HepG2 (cell line): Measurements from ENCODE around the gene CRY1. TPM values are rescaled to one million over a fixed set of nuclear protein-coding genes. Genes with fewer than 3 reads are reported as not detected.

Experiments used
- AFF4 ChIP-seq: sonication (generic); formaldehyde crosslinking; IDR thresholded peaks from 2 replicates; pipeline ENCODE4 v1.4.0; 2020; ENCODE audit warnings: missing genetic modification reagents
- HOXA3 ChIP-seq: sonication (generic); formaldehyde crosslinking; IDR thresholded peaks from 2 replicates; pipeline ENCODE4 v1.5.0; 2020; ENCODE audit warnings: missing genetic modification reagents
- PHF21A ChIP-seq: sonication (generic); formaldehyde crosslinking; IDR thresholded peaks from 2 replicates; pipeline ENCODE4 v1.5.0; 2020; ENCODE audit warnings: mild to moderate bottlenecking, missing genetic modification reagents
- RBM22 ChIP-seq: fragments of 200-400 bp; formaldehyde crosslinking; optimal IDR thresholded peaks from 2 replicates; pipeline ENCODE3; 2017; ENCODE audit warnings: mild to moderate bottlenecking, low read length, moderate library complexity
- RELA ChIP-seq: sonication (generic); formaldehyde crosslinking; IDR thresholded peaks from 2 replicates; pipeline ENCODE4 v1.4.0; 2020; ENCODE audit warnings: missing genetic modification reagents
- REST ChIP-seq, 2 experiments: IDR thresholded peaks; 2 replicates each; pipeline ENCODE4 v1.6.1; 2011 to 2012; ENCODE audit warnings: low read length in 2 of 2, borderline replicate concordance in 1 of 2, low read depth in 1 of 2, mild to moderate bottlenecking in 1 of 2, moderate library complexity in 1 of 2
- SIX1 ChIP-seq: sonication (generic); formaldehyde crosslinking; IDR thresholded peaks from 2 replicates; pipeline ENCODE4 v1.4.0; 2020; ENCODE audit warnings: missing genetic modification reagents, borderline replicate concordance
- SOX13 ChIP-seq, 3 experiments: fragments of 450-650 bp in 1 of 3; sonication (generic) in 1 of 3; formaldehyde crosslinking in 1 of 3; IDR thresholded peaks in 2 of 3; conservative IDR thresholded peaks in 1 of 3; 2 replicates each; pipeline versions ENCODE4 v1.5.0 to v1.6.1; 2016 to 2020; ENCODE audit warnings: antibody characterized with exemption in 1 of 3, mild to moderate bottlenecking in 1 of 3, missing compliant biosample characterization in 1 of 3, missing genetic modification reagents in 1 of 3, moderate library complexity in 1 of 3
- TFAP4 ChIP-seq: sonication (generic); IDR thresholded peaks from 2 replicates; pipeline ENCODE4 v1.6.1; 2016; ENCODE audit warnings: low read depth, borderline replicate concordance
- ZNF224 ChIP-seq: sonication (generic); formaldehyde crosslinking; IDR thresholded peaks from 2 replicates; pipeline ENCODE4 v1.5.0; 2020; ENCODE audit warnings: mild to moderate bottlenecking, missing genetic modification reagents
- ZNF263 ChIP-seq: sonication (generic); formaldehyde crosslinking; IDR thresholded peaks from 2 replicates; pipeline ENCODE4 v1.4.0; 2020; ENCODE audit warnings: missing genetic modification reagents
- ZNF451 ChIP-seq: sonication (generic); formaldehyde crosslinking; IDR thresholded peaks from 2 replicates; pipeline ENCODE4 v1.5.0; 2020; ENCODE audit warnings: mild to moderate bottlenecking, missing genetic modification reagents
- ZNF605 ChIP-seq: sonication (generic); formaldehyde crosslinking; IDR thresholded peaks from 2 replicates; pipeline ENCODE4 v1.8.0; 2022; ENCODE audit warnings: mild to moderate bottlenecking, missing genetic modification reagents
- ZNF781 ChIP-seq: sonication (generic); formaldehyde crosslinking; IDR thresholded peaks from 2 replicates; pipeline ENCODE4 v1.5.1; 2020; ENCODE audit warnings: borderline replicate concordance, mild to moderate bottlenecking, missing genetic modification reagents; ENCODE audit errors: not compliant biosample characterization
- ZNF800 ChIP-seq: sonication (generic); formaldehyde crosslinking; IDR thresholded peaks from 2 replicates; pipeline ENCODE4 v1.4.0; 2020; ENCODE audit warnings: missing genetic modification reagents
- ZZZ3 ChIP-seq: sonication (generic); formaldehyde crosslinking; IDR thresholded peaks from 2 replicates; pipeline ENCODE4 v1.4.0; 2020; ENCODE audit warnings: missing genetic modification reagents, mild to moderate bottlenecking, borderline replicate concordance
- polyA plus RNA-seq, 8 experiments: library from polyadenylated mRNA; depleted of rRNA in 3 of 8; stranded (reverse) in 7 of 8; unstranded in 1 of 8; fragments of >200 nt; fragmentation: Illumina TruSeq in 4 of 8; extraction: Trizol in 4 of 8; gene quantifications; 2 replicates each; pipeline versions ENCODE4 v1.2.1 to v1.2.3, GENCODE V29; 2011 to 2016; ENCODE audit warnings: low read depth in 4 of 8, missing spikeins in 1 of 8, mixed read lengths in 1 of 8; ENCODE audit not compliant: insufficient read depth in 1 of 8
- total RNA-seq, 5 experiments: library from RNA; depleted of rRNA; stranded (reverse); fragments of >200 nt; fragmentation: Illumina TruSeq; extraction: Trizol; gene quantifications; 2 replicates each; pipeline ENCODE4 v1.2.3, GENCODE V29; 2016; ENCODE audit warnings: low read depth in 1 of 5

The CRY1 gene
- total and polyA plus RNA-seq, 2 of the 13 experiments (the other 11 are each of a cell fraction or from before 2014, with no cell fraction given), result 11.4 to 13.9 TPM

- TF ChIP-seq REST (IDR thresholded peaks at IDR 0.05; ENCODE audit: borderline replicate concordance in 1 of 2, low read depth in 1 of 2, low read length in 2 of 2) (no peak), ZNF781 (CRISPR knock-in tag) (no peak), ZNF224 (CRISPR knock-in tag) (no peak), RELA (no peak), ZNF800 (no peak), ZNF263 (CRISPR knock-in tag) (no peak), TFAP4 (peak; percentile 94), ZZZ3 (no peak), ZNF451 (CRISPR knock-in tag) (no peak), PHF21A (no peak), AFF4 (CRISPR knock-in tag) (no peak), RBM22 (peak; percentile 48), HOXA3 (CRISPR knock-in tag) (no peak), ZNF605 (CRISPR knock-in tag) (no peak), SOX13 (IDR thresholded peaks at IDR 0.05) (peak; percentile 85), SOX13 (CRISPR knock-in tag; conservative IDR thresholded peaks at IDR 0.05 in 1 of 2, IDR thresholded peaks at IDR 0.05 in 1 of 2) (peak in 1 of 2 experiments; percentile 95; a peak in 2 of 4 replicates), SIX1 (CRISPR knock-in tag) (peak; percentile 76)
Observed at GRCh38 chr12:106975993-106976658, 117.2 kb downstream of the CRY1 start (continued).
